Peyer's patch (tissue), 4 donors: Measurements from ENCODE around the gene SMC1B.

ENCODE experiments used
- POLR2A ChIP-seq, 2 donors: fragments of 450-650 bp; IDR thresholded peaks; one replicate each; pipeline ENCODE4 v1.5.1; 2017; ENCODE audit warnings: antibody characterized with exemption in 2 of 2, mild to moderate bottlenecking in 2 of 2, moderate library complexity in 2 of 2
- TF ChIP-seq, protein P1 (sequence below), 6 experiments: fragments of 450-650 bp in 4 of 6; fragments of 200-600 bp in 2 of 6; sonication (generic) in 1 of 6; IDR thresholded peaks; one replicate each; pipeline ENCODE4 v1.5.1; 2017 to 2019; ENCODE audit warnings: antibody characterized with exemption in 6 of 6, mild to moderate bottlenecking in 3 of 6, moderate library complexity in 1 of 6

GRCh38 chr22:45397806-45398205 lies 15.6 kb downstream of the SMC1B start:
- TF ChIP-seq, protein P1, sequence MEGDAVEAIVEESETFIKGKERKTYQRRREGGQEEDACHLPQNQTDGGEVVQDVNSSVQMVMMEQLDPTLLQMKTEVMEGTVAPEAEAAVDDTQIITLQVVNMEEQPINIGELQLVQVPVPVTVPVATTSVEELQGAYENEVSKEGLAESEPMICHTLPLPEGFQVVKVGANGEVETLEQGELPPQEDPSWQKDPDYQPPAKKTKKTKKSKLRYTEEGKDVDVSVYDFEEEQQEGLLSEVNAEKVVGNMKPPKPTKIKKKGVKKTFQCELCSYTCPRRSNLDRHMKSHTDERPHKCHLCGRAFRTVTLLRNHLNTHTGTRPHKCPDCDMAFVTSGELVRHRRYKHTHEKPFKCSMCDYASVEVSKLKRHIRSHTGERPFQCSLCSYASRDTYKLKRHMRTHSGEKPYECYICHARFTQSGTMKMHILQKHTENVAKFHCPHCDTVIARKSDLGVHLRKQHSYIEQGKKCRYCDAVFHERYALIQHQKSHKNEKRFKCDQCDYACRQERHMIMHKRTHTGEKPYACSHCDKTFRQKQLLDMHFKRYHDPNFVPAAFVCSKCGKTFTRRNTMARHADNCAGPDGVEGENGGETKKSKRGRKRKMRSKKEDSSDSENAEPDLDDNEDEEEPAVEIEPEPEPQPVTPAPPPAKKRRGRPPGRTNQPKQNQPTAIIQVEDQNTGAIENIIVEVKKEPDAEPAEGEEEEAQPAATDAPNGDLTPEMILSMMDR (IDR thresholded peaks at IDR 0.05) = peak in 3 of 6 experiments; percentile 25 to 38 (median 37)
- TF ChIP-seq POLR2A (IDR thresholded peaks at IDR 0.05) = no peak
